HEK293 (cell line): ENCODE measurements around the gene TMEM151A.
A peak's percentile ranks its signal among the peaks of the same experiment; 100 is the strongest.
"Not testable (repeated sequence)": the region's sequence is repeated elsewhere in the genome, so short reads cannot be mapped to it uniquely, and the experiment has no call there.

Source experiments
- CTCF ChIA-PET: fragments of 350-600 bp; formaldehyde crosslinking; extraction: SDS; loops from one replicate; lab custom pipeline; 2021; ENCODE audit warnings: antibody characterized with exemption; lab: Yijun Ruan, JAX
- POLR2A ChIA-PET: fragments of 300-600 bp; formaldehyde crosslinking; extraction: SDS; loops from one replicate; lab custom pipeline; 2020; ENCODE audit warnings: antibody characterized with exemption, inconsistent platforms; lab: Yijun Ruan, JAX
- H3K27ac ChIP-seq: fragments of 200-500 bp; sonication (Bioruptor generic); 2 replicates; pipeline ENCODE4 v1.5.1; 2014; ENCODE audit warnings: low read depth, low read length, control low read depth, inconsistent platforms; ENCODE audit errors: extremely low read depth
- H3K36me3 ChIP-seq, 2 experiments: fragments of 200-500 bp in 1 of 2; sonication (Bioruptor generic) in 1 of 2; 1 replicate in 1 of 2; 2 replicates in 1 of 2; pipeline ENCODE4 v1.5.1; 2014 to 2017; ENCODE audit warnings: inconsistent platforms in 2 of 2, low read length in 2 of 2; ENCODE audit not compliant: control insufficient read depth in 2 of 2, insufficient read depth in 1 of 2
- H3K4me1 ChIP-seq: fragments of 200-500 bp; sonication (Bioruptor generic); 2 replicates; pipeline ENCODE4 v1.5.1; 2014; ENCODE audit warnings: mild to moderate bottlenecking, low read length, inconsistent platforms; ENCODE audit not compliant: control insufficient read depth, insufficient read depth
- H3K4me3 ChIP-seq: 2 replicates; pipeline ENCODE4 v1.5.1; 2011; ENCODE audit warnings: low read depth, mild to moderate bottlenecking, control low read depth, low read length, moderate library complexity
- H3K9me3 ChIP-seq: fragments of 200-500 bp; sonication (Bioruptor generic); 2 replicates; pipeline ENCODE4 v1.5.1; 2014; ENCODE audit warnings: low read depth, low read length, inconsistent platforms; ENCODE audit not compliant: control insufficient read depth, insufficient read depth
- EGR2 ChIP-seq: fragments of 450-650 bp; formaldehyde crosslinking; IDR thresholded peaks from 2 replicates; pipeline ENCODE4 v1.5.1; 2016; ENCODE audit warnings: low read depth, missing biosample characterization, missing genetic modification characterization
- HOXA7 ChIP-seq: sonication (generic); formaldehyde crosslinking; IDR thresholded peaks from 2 replicates; pipeline ENCODE4 v1.8.1; 2022; ENCODE audit warnings: missing genetic modification reagents, borderline replicate concordance
- KLF9 ChIP-seq: fragments of 450-650 bp; formaldehyde crosslinking; IDR thresholded peaks from 2 replicates; pipeline ENCODE4 v1.5.1; 2016; ENCODE audit warnings: missing biosample characterization, missing genetic modification characterization, low read depth
- PRDM10 ChIP-seq: fragments of 450-650 bp; formaldehyde crosslinking; IDR thresholded peaks from 2 replicates; pipeline ENCODE4 v1.5.1; 2016; ENCODE audit warnings: missing biosample characterization, missing genetic modification characterization
- SP2 ChIP-seq: fragments of 450-650 bp; formaldehyde crosslinking; IDR thresholded peaks from 2 replicates; pipeline ENCODE4 v1.5.1; 2016; ENCODE audit warnings: missing biosample characterization, missing genetic modification characterization
- SP3 ChIP-seq: fragments of 450-650 bp; formaldehyde crosslinking; IDR thresholded peaks from 2 replicates; pipeline ENCODE4 v1.5.1; 2016; ENCODE audit warnings: missing biosample characterization, missing genetic modification characterization
- YY1 ChIP-seq: fragments of 450-650 bp; formaldehyde crosslinking; IDR thresholded peaks from 2 replicates; pipeline ENCODE4 v1.5.1; 2018; ENCODE audit warnings: missing biosample characterization, missing genetic modification characterization
- ZBTB10 ChIP-seq: fragments of 450-650 bp; formaldehyde crosslinking; IDR thresholded peaks from 2 replicates; pipeline ENCODE4 v1.5.1; 2016; ENCODE audit warnings: missing biosample characterization, missing genetic modification characterization
- ZNF114 ChIP-seq: fragments of 450-650 bp; formaldehyde crosslinking; IDR thresholded peaks from 2 replicates; pipeline ENCODE4 v1.5.0; 2017; ENCODE audit warnings: missing biosample characterization, missing genetic modification characterization
- ZNF155 ChIP-seq: fragments of 450-650 bp; formaldehyde crosslinking; IDR thresholded peaks from 2 replicates; pipeline ENCODE4 v1.5.1; 2016; ENCODE audit warnings: missing biosample characterization, missing genetic modification characterization
- ZNF202 ChIP-seq: fragments of 450-650 bp; formaldehyde crosslinking; IDR thresholded peaks from 2 replicates; pipeline ENCODE4 v1.5.1; 2016; ENCODE audit warnings: missing biosample characterization, missing genetic modification characterization, borderline replicate concordance
- ZNF302 ChIP-seq: fragments of 450-650 bp; formaldehyde crosslinking; IDR thresholded peaks from 2 replicates; pipeline ENCODE4 v1.5.1; 2016; ENCODE audit warnings: missing biosample characterization, missing genetic modification characterization, low read depth
- ZNF354C ChIP-seq: fragments of 450-650 bp; formaldehyde crosslinking; IDR thresholded peaks from 2 replicates; pipeline ENCODE4 v1.5.1; 2016; ENCODE audit warnings: missing biosample characterization, missing genetic modification characterization, low read depth, borderline replicate concordance
- ZNF366 ChIP-seq: fragments of 450-650 bp; formaldehyde crosslinking; conservative IDR thresholded peaks from 2 replicates; pipeline ENCODE4 v1.5.1; 2016; ENCODE audit warnings: missing biosample characterization, missing genetic modification characterization
- ZNF426 ChIP-seq: fragments of 450-650 bp; formaldehyde crosslinking; IDR thresholded peaks from 2 replicates; pipeline ENCODE4 v1.5.1; 2017; ENCODE audit warnings: missing biosample characterization, missing genetic modification characterization, mild to moderate bottlenecking, inconsistent platforms, moderate library complexity
- ZNF521 ChIP-seq: fragments of 450-650 bp; formaldehyde crosslinking; IDR thresholded peaks from 2 replicates; pipeline ENCODE4 v1.5.1; 2017; ENCODE audit warnings: missing biosample characterization, mild to moderate bottlenecking, missing genetic modification characterization
- ZNF624 ChIP-seq: fragments of 450-650 bp; formaldehyde crosslinking; IDR thresholded peaks from 2 replicates; pipeline ENCODE4 v1.5.1; 2017; ENCODE audit warnings: missing biosample characterization, missing genetic modification characterization

TMEM151A gene

GRCh38 chr11:66310324-66310723, 18.6 kb downstream of the TMEM151A start:
- H3K4me1 ChIP-seq: no peaks in the 10 kb centered on the region
- TF ChIP-seq SP2 (tag by site-specific recombination) (no peak), EGR2 (tag by site-specific recombination) (no peak), ZNF426 (tag by site-specific recombination) (no peak), KLF9 (no peak), HOXA7 (CRISPR knock-in tag) (no peak), ZBTB10 (no peak), ZNF155 (tag by site-specific recombination) (no peak)
- TF ChIP-seq, all 188 proteins: peak for 0
- ChIA-PET CTCF (interaction anchor here (0.6 to 3.4 kb wide), 9 partner anchors 14 to 716 kb away, joined by 3 to 28 read pairs (median 5); partner anchors contain the start of genes BRMS1 and TMEM151A), POLR2A (interaction anchor here (0.6 kb wide), 1 partner anchor 79 kb away, joined by 5 read pairs; no protein-coding TSS in a partner anchor)
- no peaks in the 10 kb centered on the region for H3K36me3 ChIP-seq
- no peak overlapping the region for H3K4me3 ChIP-seq
- H3K27ac ChIP-seq: no peak overlapping the region
- H3K9me3 ChIP-seq: no peaks in the 10 kb centered on the region

- not testable (repeated sequence) for H3K27ac ChIP-seq, H3K9me3 ChIP-seq, H3K4me1 ChIP-seq, H3K36me3 ChIP-seq, H3K4me3 ChIP-seq
- ChIA-PET POLR2A (interaction anchor here (0.6 to 1.1 kb wide), 3 partner anchors 21 to 584 kb away, joined by 3 to 4 read pairs (median 3); partner anchors contain the start of gene YIF1A), CTCF (interaction anchor here (0.6 to 3.4 kb wide), 45 partner anchors 9 to 715 kb away, joined by 3 to 29 read pairs (median 4); partner anchors contain the start of genes B4GAT1, BRMS1, RIN1 and TMEM151A)
Measured at GRCh38 chr11:66310803-66311440, 19.2 kb downstream of the TMEM151A start.

GRCh38 chr11:66311470-66311964, 19.8 kb downstream of the TMEM151A start:
- Histone ChIP-seq H3K4me1 (no peaks in the 10 kb centered on the region), H3K9me3 (no peaks in the 10 kb centered on the region), H3K4me3 (peak overlapping the region; percentile 50), H3K36me3 (no peaks in the 10 kb centered on the region)
- CTCF ChIA-PET: interaction anchor here (0.6 to 3.4 kb wide), 48 partner anchors 10 to 714 kb away, joined by 3 to 29 read pairs (median 4); partner anchors contain the start of genes B4GAT1, BRMS1, RIN1 and TMEM151A
- TF ChIP-seq ZNF366 (tag by site-specific recombination) (no peak), ZNF354C (no peak), ZNF624 (tag by site-specific recombination) (no peak), YY1 (no peak), ZNF521 (tag by site-specific recombination) (no peak), SP3 (tag by site-specific recombination) (no peak), PRDM10 (no peak), ZNF302 (no peak), ZNF114 (tag by site-specific recombination) (no peak), ZNF202 (no peak)
- TF ChIP-seq, all 188 proteins: peak for 0
- peak overlapping the region; percentile 52; the same call in 1 of the 2 replicates for H3K27ac ChIP-seq
- POLR2A ChIA-PET: interaction anchor here (0.6 to 2.2 kb wide), 14 partner anchors 17 to 585 kb away, joined by 3 to 32 read pairs (median 4); partner anchors contain the start of genes BRMS1, MRPL11, RIN1 and YIF1A
